Lower leg skin (tissue), 3 donors: ENCODE measurements around the gene SLC7A6OS.

Experiments
- POLR2A ChIP-seq, 2 donors: fragments of 450-650 bp; IDR thresholded peaks; one replicate each; pipeline ENCODE4 v1.6.1; 2016 to 2017; ENCODE audit warnings: antibody characterized with exemption in 2 of 2, mild to moderate bottlenecking in 1 of 2, moderate library complexity in 1 of 2
- TF ChIP-seq, protein P1 (sequence below), 3 donors: fragments of 450-650 bp; IDR thresholded peaks; one replicate each; pipeline ENCODE4 v1.5.1; 2016; ENCODE audit warnings: antibody characterized with exemption in 3 of 3, mild to moderate bottlenecking in 3 of 3, moderate library complexity in 2 of 3

DNA sequence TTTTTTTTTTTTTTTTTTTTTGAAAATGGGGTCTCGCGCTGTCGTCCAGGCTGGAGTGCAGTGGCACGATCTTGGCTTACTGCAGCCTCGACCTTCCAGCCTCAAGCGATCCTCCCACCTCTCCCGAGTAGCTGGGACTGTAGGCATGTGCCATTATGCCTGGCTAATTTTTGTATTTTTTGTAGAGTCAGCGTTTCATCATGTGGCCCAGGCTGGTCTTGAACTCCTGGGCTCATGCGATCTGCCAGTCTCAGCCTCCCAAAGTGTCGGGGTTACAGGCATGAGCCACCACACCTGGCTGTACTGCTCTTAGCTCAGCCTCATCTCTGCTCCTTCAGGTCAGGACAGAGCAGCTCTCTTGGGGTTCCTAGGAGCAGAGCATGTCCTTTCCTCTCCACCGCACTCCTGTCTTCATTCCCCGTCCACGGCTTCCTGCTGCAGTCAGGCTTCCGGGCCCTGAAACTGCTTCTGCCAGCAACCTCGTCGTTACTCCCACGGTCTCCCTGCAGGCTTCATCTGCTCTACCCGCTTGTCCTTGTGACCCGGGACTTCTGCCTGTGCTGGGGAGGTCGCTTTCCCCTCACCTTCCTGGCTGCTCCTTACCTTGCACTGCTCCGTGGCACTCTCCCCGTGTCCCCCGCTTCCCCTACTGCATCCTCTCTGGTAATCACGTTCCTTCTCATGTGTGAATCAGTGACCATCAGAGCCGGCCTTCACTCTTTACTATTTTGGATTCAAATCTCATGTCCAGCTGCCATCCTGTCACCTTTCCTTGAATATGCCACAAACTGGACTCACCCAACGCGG lies 38.1 kb upstream of the SLC7A6OS start:
- TF ChIP-seq, protein P1, sequence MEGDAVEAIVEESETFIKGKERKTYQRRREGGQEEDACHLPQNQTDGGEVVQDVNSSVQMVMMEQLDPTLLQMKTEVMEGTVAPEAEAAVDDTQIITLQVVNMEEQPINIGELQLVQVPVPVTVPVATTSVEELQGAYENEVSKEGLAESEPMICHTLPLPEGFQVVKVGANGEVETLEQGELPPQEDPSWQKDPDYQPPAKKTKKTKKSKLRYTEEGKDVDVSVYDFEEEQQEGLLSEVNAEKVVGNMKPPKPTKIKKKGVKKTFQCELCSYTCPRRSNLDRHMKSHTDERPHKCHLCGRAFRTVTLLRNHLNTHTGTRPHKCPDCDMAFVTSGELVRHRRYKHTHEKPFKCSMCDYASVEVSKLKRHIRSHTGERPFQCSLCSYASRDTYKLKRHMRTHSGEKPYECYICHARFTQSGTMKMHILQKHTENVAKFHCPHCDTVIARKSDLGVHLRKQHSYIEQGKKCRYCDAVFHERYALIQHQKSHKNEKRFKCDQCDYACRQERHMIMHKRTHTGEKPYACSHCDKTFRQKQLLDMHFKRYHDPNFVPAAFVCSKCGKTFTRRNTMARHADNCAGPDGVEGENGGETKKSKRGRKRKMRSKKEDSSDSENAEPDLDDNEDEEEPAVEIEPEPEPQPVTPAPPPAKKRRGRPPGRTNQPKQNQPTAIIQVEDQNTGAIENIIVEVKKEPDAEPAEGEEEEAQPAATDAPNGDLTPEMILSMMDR (IDR thresholded peaks at IDR 0.05), result no peak
- no peak for TF ChIP-seq POLR2A (IDR thresholded peaks at IDR 0.05)
